GM23338 (cell line): ENCODE results near the gene ATP6V0A4.

ENCODE experiments used
- CREB1 ChIP-seq: fragments of 250-450 bp; sonication (Bioruptor Pico); IDR thresholded peaks from 2 replicates; pipeline ENCODE4 v1.5.0; 2020; ENCODE audit warnings: low read depth, mild to moderate bottlenecking, moderate library complexity
- ETS1 ChIP-seq: IDR thresholded peaks from 2 replicates; pipeline ENCODE4 v1.6.1; 2016; ENCODE audit warnings: antibody characterized with exemption
- EZH2 ChIP-seq: fragments of 200-600 bp; sonication (generic); IDR thresholded peaks from one replicate; pipeline ENCODE4 v1.8.0; 2017; ENCODE audit warnings: antibody characterized with exemption, mild to moderate bottlenecking, low read depth; ENCODE audit not compliant: unreplicated experiment
- EZH2phosphoT487 ChIP-seq: fragments of 200-600 bp; sonication (generic); IDR thresholded peaks from one replicate; pipeline ENCODE4 v1.8.1; 2018; ENCODE audit warnings: antibody characterized with exemption; ENCODE audit not compliant: unreplicated experiment
- JUNB ChIP-seq: IDR thresholded peaks from one replicate; pipeline ENCODE4 v1.6.1; 2016; ENCODE audit warnings: antibody characterized with exemption; ENCODE audit not compliant: unreplicated experiment
- NANOG ChIP-seq: IDR thresholded peaks from 2 replicates; pipeline ENCODE4 v1.6.1; 2016; ENCODE audit warnings: antibody characterized with exemption, borderline replicate concordance
- POLR2AphosphoS5 ChIP-seq: IDR thresholded peaks from 2 replicates; pipeline ENCODE4 v1.6.1; 2016; ENCODE audit warnings: antibody characterized with exemption, low read depth
- TF ChIP-seq, protein P1 (sequence below), 2 experiments: fragments of 200-600 bp in 1 of 2; sonication (generic) in 1 of 2; conservative IDR thresholded peaks; 2 replicates each; pipeline versions ENCODE4 v1.5.1 to v1.6.1; 2016 to 2017; ENCODE audit warnings: antibody characterized with exemption in 2 of 2, low read depth in 2 of 2, mild to moderate bottlenecking in 2 of 2, moderate library complexity in 1 of 2
- TF ChIP-seq, protein P2 (sequence below): IDR thresholded peaks from one replicate; pipeline ENCODE4 v1.6.1; 2018; ENCODE audit warnings: antibody characterized with exemption; ENCODE audit not compliant: unreplicated experiment

GRCh38 chr7:138701537-138701923 is 96.5 kb downstream of the ATP6V0A4 start:
- TF ChIP-seq POLR2AphosphoS5 (no peak), EZH2 (no peak), CREB1 (no peak), ETS1 (no peak), NANOG (no peak), JUNB (no peak), EZH2phosphoT487 (no peak)
- TF ChIP-seq, protein P1, sequence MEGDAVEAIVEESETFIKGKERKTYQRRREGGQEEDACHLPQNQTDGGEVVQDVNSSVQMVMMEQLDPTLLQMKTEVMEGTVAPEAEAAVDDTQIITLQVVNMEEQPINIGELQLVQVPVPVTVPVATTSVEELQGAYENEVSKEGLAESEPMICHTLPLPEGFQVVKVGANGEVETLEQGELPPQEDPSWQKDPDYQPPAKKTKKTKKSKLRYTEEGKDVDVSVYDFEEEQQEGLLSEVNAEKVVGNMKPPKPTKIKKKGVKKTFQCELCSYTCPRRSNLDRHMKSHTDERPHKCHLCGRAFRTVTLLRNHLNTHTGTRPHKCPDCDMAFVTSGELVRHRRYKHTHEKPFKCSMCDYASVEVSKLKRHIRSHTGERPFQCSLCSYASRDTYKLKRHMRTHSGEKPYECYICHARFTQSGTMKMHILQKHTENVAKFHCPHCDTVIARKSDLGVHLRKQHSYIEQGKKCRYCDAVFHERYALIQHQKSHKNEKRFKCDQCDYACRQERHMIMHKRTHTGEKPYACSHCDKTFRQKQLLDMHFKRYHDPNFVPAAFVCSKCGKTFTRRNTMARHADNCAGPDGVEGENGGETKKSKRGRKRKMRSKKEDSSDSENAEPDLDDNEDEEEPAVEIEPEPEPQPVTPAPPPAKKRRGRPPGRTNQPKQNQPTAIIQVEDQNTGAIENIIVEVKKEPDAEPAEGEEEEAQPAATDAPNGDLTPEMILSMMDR (conservative IDR thresholded peaks at IDR 0.05; ENCODE audit: low read depth in 2 of 2) = no peak
- TF ChIP-seq, protein P2, sequence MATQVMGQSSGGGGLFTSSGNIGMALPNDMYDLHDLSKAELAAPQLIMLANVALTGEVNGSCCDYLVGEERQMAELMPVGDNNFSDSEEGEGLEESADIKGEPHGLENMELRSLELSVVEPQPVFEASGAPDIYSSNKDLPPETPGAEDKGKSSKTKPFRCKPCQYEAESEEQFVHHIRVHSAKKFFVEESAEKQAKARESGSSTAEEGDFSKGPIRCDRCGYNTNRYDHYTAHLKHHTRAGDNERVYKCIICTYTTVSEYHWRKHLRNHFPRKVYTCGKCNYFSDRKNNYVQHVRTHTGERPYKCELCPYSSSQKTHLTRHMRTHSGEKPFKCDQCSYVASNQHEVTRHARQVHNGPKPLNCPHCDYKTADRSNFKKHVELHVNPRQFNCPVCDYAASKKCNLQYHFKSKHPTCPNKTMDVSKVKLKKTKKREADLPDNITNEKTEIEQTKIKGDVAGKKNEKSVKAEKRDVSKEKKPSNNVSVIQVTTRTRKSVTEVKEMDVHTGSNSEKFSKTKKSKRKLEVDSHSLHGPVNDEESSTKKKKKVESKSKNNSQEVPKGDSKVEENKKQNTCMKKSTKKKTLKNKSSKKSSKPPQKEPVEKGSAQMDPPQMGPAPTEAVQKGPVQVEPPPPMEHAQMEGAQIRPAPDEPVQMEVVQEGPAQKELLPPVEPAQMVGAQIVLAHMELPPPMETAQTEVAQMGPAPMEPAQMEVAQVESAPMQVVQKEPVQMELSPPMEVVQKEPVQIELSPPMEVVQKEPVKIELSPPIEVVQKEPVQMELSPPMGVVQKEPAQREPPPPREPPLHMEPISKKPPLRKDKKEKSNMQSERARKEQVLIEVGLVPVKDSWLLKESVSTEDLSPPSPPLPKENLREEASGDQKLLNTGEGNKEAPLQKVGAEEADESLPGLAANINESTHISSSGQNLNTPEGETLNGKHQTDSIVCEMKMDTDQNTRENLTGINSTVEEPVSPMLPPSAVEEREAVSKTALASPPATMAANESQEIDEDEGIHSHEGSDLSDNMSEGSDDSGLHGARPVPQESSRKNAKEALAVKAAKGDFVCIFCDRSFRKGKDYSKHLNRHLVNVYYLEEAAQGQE = no peak
